Measurements from ENCODE around the gene BACH2.
A peak's percentile ranks its signal among the peaks of the same experiment; 100 is the strongest.

The BACH2 gene

GRCh38 chr6:90294989-90295853 is 1.4 kb downstream of the BACH2 start:
- peaks cover 6 to 17% of the 10 kb centered on the region in 2 donors for H3K36me3 Mint-ChIP-seq
- H3K4me3 Mint-ChIP-seq = peak overlapping the region; percentile 92 to 94
- peaks cover 46 to 71% of the 10 kb centered on the region in 2 donors for H3K4me1 Mint-ChIP-seq
- peak; percentile 57 to 59 for ATAC-seq (replicated peaks)
- peak overlapping the region; percentile 96 for H3K27ac Mint-ChIP-seq
- no peaks in the 10 kb centered on the region for H3K27me3 Mint-ChIP-seq
- DNase-seq = peak; percentile 80
- H3K9me3 Mint-ChIP-seq = no peaks in the 10 kb centered on the region

- peaks cover 7 to 20% of the 10 kb centered on the region in 2 donors for H3K36me3 Mint-ChIP-seq
- peaks cover 43 to 71% of the 10 kb centered on the region in 2 donors for H3K4me1 Mint-ChIP-seq
- H3K9me3 Mint-ChIP-seq = no peaks in the 10 kb centered on the region
These were observed 2.0 kb downstream of the BACH2 start for GRCh38 chr6:90294614-90294988.

GRCh38 chr6:90294008-90294511 is 2.6 kb downstream of the BACH2 start:
- no peak for DNase-seq
- Mint-ChIP-seq H3K27ac (peak overlapping the region; percentile 96), H3K4me3 (peak overlapping the region; percentile 92 to 94), H3K27me3 (no peaks in the 10 kb centered on the region), H3K4me1 (peaks cover 46 to 74% of the 10 kb centered on the region in 2 donors), H3K9me3 (no peaks in the 10 kb centered on the region), H3K36me3 (peaks cover 10 to 25% of the 10 kb centered on the region in 2 donors)
- no peak for ATAC-seq (replicated peaks)

More at GRCh38 chr6:90294614-90294988, 2.0 kb downstream of the BACH2 start:
- Mint-ChIP-seq H3K27ac (peak overlapping the region; percentile 96), H3K27me3 (no peaks in the 10 kb centered on the region), H3K4me3 (peak overlapping the region; percentile 92 to 94)
- ATAC-seq (replicated peaks) = no peak
- DNase-seq = no peak

GRCh38 chr6:90293319-90293953 is 3.2 kb downstream of the BACH2 start:
- no peaks in the 10 kb centered on the region for H3K27me3 Mint-ChIP-seq
- peak overlapping the region; percentile 96 for H3K27ac Mint-ChIP-seq
- H3K36me3 Mint-ChIP-seq = peaks cover 11 to 27% of the 10 kb centered on the region in 2 donors
- no peak for ATAC-seq (replicated peaks)
- no peaks in the 10 kb centered on the region for H3K9me3 Mint-ChIP-seq
- DNase-seq = no peak
- peaks cover 49 to 74% of the 10 kb centered on the region in 2 donors for H3K4me1 Mint-ChIP-seq
- peak overlapping the region; percentile 92 to 94 for H3K4me3 Mint-ChIP-seq

- Mint-ChIP-seq H3K4me1 (peaks cover 58 to 78% of the 10 kb centered on the region in 2 donors), H3K27me3 (no peaks in the 10 kb centered on the region), H3K27ac (peak overlapping the region; percentile 20), H3K36me3 (peaks cover 11 to 40% of the 10 kb centered on the region in 2 donors), H3K4me3 (peak overlapping the region in 1 of 2 donors; percentile 46), H3K9me3 (no peaks in the 10 kb centered on the region)
- no peak for ATAC-seq (replicated peaks)
- DNase-seq = no peak
These were observed 5.1 kb downstream of the BACH2 start for GRCh38 chr6:90291565-90291964.

GRCh38 chr6:90290811-90291420 is 5.7 kb downstream of the BACH2 start:
- peaks cover 62 to 85% of the 10 kb centered on the region in 2 donors for H3K4me1 Mint-ChIP-seq

GRCh38 chr6:90289902-90290301 is 6.7 kb downstream of the BACH2 start:
- ATAC-seq (replicated peaks) = no peak
- H3K4me1 Mint-ChIP-seq = peaks cover 64 to 95% of the 10 kb centered on the region in 2 donors
- peaks cover 11 to 37% of the 10 kb centered on the region in 2 donors for H3K36me3 Mint-ChIP-seq

More at GRCh38 chr6:90290811-90291420, 5.7 kb downstream of the BACH2 start:
- H3K36me3 Mint-ChIP-seq = peaks cover 11 to 41% of the 10 kb centered on the region in 2 donors
- no peaks in the 10 kb centered on the region for H3K27me3 Mint-ChIP-seq
- no peaks in the 10 kb centered on the region for H3K9me3 Mint-ChIP-seq
- H3K4me3 Mint-ChIP-seq = peak overlapping the region; percentile 37 to 46
- no peak for ATAC-seq (replicated peaks)
- DNase-seq = no peak
- peak overlapping the region; percentile 39 for H3K27ac Mint-ChIP-seq

GRCh38 chr6:90288404-90288803 is 8.2 kb downstream of the BACH2 start:
- Mint-ChIP-seq H3K36me3 (peaks cover 9 to 37% of the 10 kb centered on the region in 2 donors), H3K4me1 (peaks cover 62 to 95% of the 10 kb centered on the region in 2 donors), H3K27me3 (no peaks in the 10 kb centered on the region), H3K9me3 (no peaks in the 10 kb centered on the region), H3K27ac (peak overlapping the region; percentile 4), H3K4me3 (no peak overlapping the region)
- no peak for DNase-seq
- ATAC-seq (replicated peaks) = no peak

More at GRCh38 chr6:90289902-90290301, 6.7 kb downstream of the BACH2 start:
- no peak overlapping the region for H3K27ac Mint-ChIP-seq
- no peaks in the 10 kb centered on the region for H3K27me3 Mint-ChIP-seq
- H3K9me3 Mint-ChIP-seq = no peaks in the 10 kb centered on the region
- DNase-seq = no peak
- no peak overlapping the region for H3K4me3 Mint-ChIP-seq

- H3K4me1 Mint-ChIP-seq = peaks cover 56 to 95% of the 10 kb centered on the region in 2 donors
- H3K27ac Mint-ChIP-seq = peak overlapping the region; percentile 78
- peaks cover 13 to 41% of the 10 kb centered on the region in 2 donors for H3K36me3 Mint-ChIP-seq
- H3K4me3 Mint-ChIP-seq = peak overlapping the region; percentile 39 to 60
- no peaks in the 10 kb centered on the region for H3K27me3 Mint-ChIP-seq
- ATAC-seq (replicated peaks) (peak; percentile 24), DNase-seq (peak; percentile 62)
- peaks cover 0 to 4% of the 10 kb centered on the region in 2 donors for H3K9me3 Mint-ChIP-seq
These were observed 9.7 kb downstream of the BACH2 start for GRCh38 chr6:90286884-90287488.

- peak overlapping the region; percentile 83 to 84 for H3K4me3 Mint-ChIP-seq
- ATAC-seq (replicated peaks) = peak; percentile 54 to 57
- peak overlapping the region; percentile 97 for H3K27ac Mint-ChIP-seq
- peaks cover 54 to 94% of the 10 kb centered on the region in 2 donors for H3K4me1 Mint-ChIP-seq
- H3K9me3 Mint-ChIP-seq = peaks cover 0 to 4% of the 10 kb centered on the region in 2 donors
- peaks cover 12 to 38% of the 10 kb centered on the region in 2 donors for H3K36me3 Mint-ChIP-seq
- no peaks in the 10 kb centered on the region for H3K27me3 Mint-ChIP-seq
- peak; percentile 38 for DNase-seq
These were observed 10.8 kb downstream of the BACH2 start for GRCh38 chr6:90285611-90286381.

GRCh38 chr6:90285042-90285481 is 11.6 kb downstream of the BACH2 start:
- peaks cover 50 to 91% of the 10 kb centered on the region in 2 donors for H3K4me1 Mint-ChIP-seq

GRCh38 chr6:90284236-90285041 is 12.2 kb downstream of the BACH2 start:
- H3K4me1 Mint-ChIP-seq = peaks cover 49 to 90% of the 10 kb centered on the region in 2 donors
- no peaks in the 10 kb centered on the region for H3K27me3 Mint-ChIP-seq
- DNase-seq (peak; percentile 57), ATAC-seq (replicated peaks) (peak; percentile 74 to 78)
- peaks cover 0 to 4% of the 10 kb centered on the region in 2 donors for H3K9me3 Mint-ChIP-seq
- H3K4me3 Mint-ChIP-seq = peak overlapping the region; percentile 83 to 84
- H3K36me3 Mint-ChIP-seq = peaks cover 8 to 28% of the 10 kb centered on the region in 2 donors
- peak overlapping the region; percentile 97 for H3K27ac Mint-ChIP-seq

More at GRCh38 chr6:90285042-90285481, 11.6 kb downstream of the BACH2 start:
- peaks cover 0 to 4% of the 10 kb centered on the region in 2 donors for H3K9me3 Mint-ChIP-seq
- peak overlapping the region; percentile 97 for H3K27ac Mint-ChIP-seq
- H3K36me3 Mint-ChIP-seq = peaks cover 10 to 31% of the 10 kb centered on the region in 2 donors
- H3K27me3 Mint-ChIP-seq = no peaks in the 10 kb centered on the region
- DNase-seq (no peak), ATAC-seq (replicated peaks) (peak; percentile 33 to 42)
- peak overlapping the region; percentile 83 to 84 for H3K4me3 Mint-ChIP-seq

Data from stimulated activated naive B cell treated with anti-CD40 and anti-IgM and Interleukin-4, amounts not matched to agents 10 μg/mL and 1 μg/mL and 100 μg/mL, for 72 hours (primary cell).